Calu3 (cell line): Measurements from ENCODE around the gene ZFYVE19. TPM values are rescaled to one million over a fixed set of nuclear protein-coding genes. Genes with fewer than 3 reads are reported as not detected.
A peak's percentile ranks its signal among the peaks of the same experiment; 100 is the strongest.

Experiments used
- BruUV-seq: library from RNA; stranded (reverse); fragments of 400-500 nt; replicated peaks from 2 replicates; lab custom pipeline; 2021; lab: Mats Ljungman, UMichigan
- CTCF ChIA-PET: fragments of 300-600 bp; sonication (Branson Sonifier 250); formaldehyde crosslinking; loops from one replicate; lab custom pipeline; 2022; ENCODE audit warnings: antibody characterized with exemption; lab: Charles Lee
- DNase-seq: peaks from one replicate; pipeline ENCODE4 v3.0.0; 2022
- H3K27ac Mint-ChIP-seq: one replicate; pipeline ENCODE4 v1.8.0; 2022; ENCODE audit warnings: mixed read lengths; ENCODE audit not compliant: unreplicated experiment
- H3K27me3 Mint-ChIP-seq: one replicate; pipeline ENCODE4 v1.8.0; 2022; ENCODE audit warnings: mixed read lengths; ENCODE audit not compliant: unreplicated experiment
- H3K36me3 Mint-ChIP-seq: one replicate; pipeline ENCODE4 v1.8.0; 2022; ENCODE audit warnings: mild to moderate bottlenecking, moderate library complexity, mixed read lengths; ENCODE audit not compliant: insufficient read depth, unreplicated experiment
- H3K4me1 Mint-ChIP-seq: one replicate; pipeline ENCODE4 v1.8.0; 2022; ENCODE audit warnings: mild to moderate bottlenecking, low read depth, mixed read lengths; ENCODE audit not compliant: unreplicated experiment
- H3K4me3 Mint-ChIP-seq: one replicate; pipeline ENCODE4 v1.8.0; 2022; ENCODE audit warnings: mild to moderate bottlenecking, low read depth, moderate library complexity, mixed read lengths; ENCODE audit not compliant: unreplicated experiment
- H3K9me3 Mint-ChIP-seq: one replicate; pipeline ENCODE4 v1.8.0; 2022; ENCODE audit warnings: low read depth, mixed read lengths; ENCODE audit not compliant: unreplicated experiment
- CTCF ChIP-seq: fragments of 200-600 bp; IDR thresholded peaks from one replicate; pipeline ENCODE4 v1.8.0; 2022; ENCODE audit warnings: antibody characterized with exemption; ENCODE audit not compliant: unreplicated experiment
- intact Hi-C: fragments of 100-400 bp; cut with micrococcal nuclease; formaldehyde crosslinking; loops from one replicate; pipeline ENCODE4 v1.10.0; 2022; ENCODE audit not compliant: unreplicated experiment
- total RNA-seq: library from RNA; stranded (reverse); gene quantifications from 2 replicates; pipeline ENCODE4 v1.2.3, GENCODE V29; 2022

Gene ZFYVE19
- total RNA-seq, 1 experiment from 2014 or later = 13.9 TPM

GRCh38 chr15:40845036-40845435, 38.1 kb downstream of the ZFYVE19 start:
- H3K4me1 Mint-ChIP-seq = peaks cover 10% of the 10 kb centered on the region
- no peak for TF ChIP-seq CTCF
- CTCF ChIA-PET = interaction anchor here (1.2 kb wide), 1 partner anchor 47 kb away, joined by 3 read pairs; no protein-coding TSS in a partner anchor
- peak overlapping the region; percentile 79 for H3K4me3 Mint-ChIP-seq
- no TSS peak for BruUV-seq
- H3K27me3 Mint-ChIP-seq = no peaks in the 10 kb centered on the region
- H3K27ac Mint-ChIP-seq = peak overlapping the region; percentile 60
- DNase-seq = no peak
- intact Hi-C loops = loop anchor here (5.0 kb wide), 1 partner anchor 58 kb away; no protein-coding TSS in a partner anchor
- H3K36me3 Mint-ChIP-seq = peaks cover 41% of the 10 kb centered on the region
- H3K9me3 Mint-ChIP-seq = no peaks in the 10 kb centered on the region

GRCh38 chr15:40845511-40846284, 38.8 kb downstream of the ZFYVE19 start:
- CTCF ChIA-PET = no interaction called here

GRCh38 chr15:40846841-40847222, 39.9 kb downstream of the ZFYVE19 start:
- CTCF ChIA-PET = interaction anchor here (0.6 to 1.5 kb wide), 6 partner anchors 11 to 152 kb away, joined by 3 to 9 read pairs (median 4); partner anchors contain the start of genes RAD51, RHOV and VPS18
- intact Hi-C loops = loop anchor here (2.0 to 5.0 kb wide), 2 partner anchors 48 to 60 kb away; partner anchors contain the start of gene VPS18
- no peak for DNase-seq
- H3K36me3 Mint-ChIP-seq = peaks cover 55% of the 10 kb centered on the region
- peak overlapping the region; percentile 70 for H3K27ac Mint-ChIP-seq
- BruUV-seq = no TSS peak
- H3K4me1 Mint-ChIP-seq = peaks cover 10% of the 10 kb centered on the region
- H3K9me3 Mint-ChIP-seq = no peaks in the 10 kb centered on the region
- H3K27me3 Mint-ChIP-seq = no peaks in the 10 kb centered on the region
- no peak for TF ChIP-seq CTCF
- H3K4me3 Mint-ChIP-seq = peak overlapping the region; percentile 79

More at GRCh38 chr15:40845511-40846284, 38.8 kb downstream of the ZFYVE19 start:
- Mint-ChIP-seq H3K4me3 (peak overlapping the region; percentile 79), H3K4me1 (peaks cover 10% of the 10 kb centered on the region), H3K27me3 (no peaks in the 10 kb centered on the region), H3K27ac (no peak overlapping the region), H3K36me3 (peaks cover 48% of the 10 kb centered on the region), H3K9me3 (no peaks in the 10 kb centered on the region)
- DNase-seq = peak; percentile 78
- BruUV-seq = no TSS peak
- TF ChIP-seq CTCF = no peak
- intact Hi-C loops = loop anchor here (2.0 to 5.0 kb wide), 2 partner anchors 49 to 58 kb away; partner anchors contain the start of gene VPS18

GRCh38 chr15:40847223-40847961, 40.5 kb downstream of the ZFYVE19 start:
- Mint-ChIP-seq H3K4me1 (peaks cover 16% of the 10 kb centered on the region), H3K4me3 (peak overlapping the region; percentile 79), H3K27me3 (no peaks in the 10 kb centered on the region), H3K9me3 (no peaks in the 10 kb centered on the region), H3K36me3 (peaks cover 55% of the 10 kb centered on the region), H3K27ac (peak overlapping the region; percentile 70)
- no TSS peak for BruUV-seq
- CTCF ChIA-PET = interaction anchor here (0.6 to 1.5 kb wide), 6 partner anchors 10 to 153 kb away, joined by 3 to 9 read pairs (median 4); partner anchors contain the start of genes RAD51, RHOV and VPS18
- intact Hi-C loops = loop anchor here (2.0 to 5.0 kb wide), 2 partner anchors 47 to 60 kb away; partner anchors contain the start of gene VPS18
- TF ChIP-seq CTCF = no peak
- peak; percentile 64 for DNase-seq
